IMR-90 (cell line): ENCODE results near the gene N4BP2L1. TPM values are rescaled to one million over a fixed set of nuclear protein-coding genes. Genes with fewer than 3 reads are reported as not detected.

Source experiments
- ATAC-seq: fragments of 200-7000 bp; cut with Tn5 transposase; 2 replicates; pipeline ENCODE4 v1.9.1; 2020; ENCODE audit warnings: low read depth, mild to moderate bottlenecking, moderate library complexity
- BruUV-seq: library from RNA; stranded (reverse); fragments of 400-500 nt; replicated peaks from 2 replicates; lab custom pipeline; 2021; lab: Mats Ljungman, UMichigan
- CTCF ChIA-PET: fragments of 300-600 bp; formaldehyde crosslinking; extraction: SDS; loops from one replicate; lab custom pipeline; 2021; ENCODE audit warnings: antibody characterized with exemption; lab: Yijun Ruan, JAX
- POLR2A ChIA-PET: fragments of 300-600 bp; sonication (Branson Sonifier 250); formaldehyde crosslinking; loops from one replicate; lab custom pipeline; 2022; ENCODE audit warnings: antibody characterized with exemption; ENCODE audit not compliant: unreplicated experiment; lab: Charles Lee
- DNase-seq: peaks from one replicate; pipeline ENCODE4 v3.0.0; 2013
- H2AFZ ChIP-seq: replicated peaks from 2 replicates; pipeline ENCODE3; 2013; ENCODE audit warnings: low read length, mild to moderate bottlenecking; ENCODE audit not compliant: poor library complexity
- H2AK5ac ChIP-seq: 2 replicates; pipeline ENCODE4 v1.6.1; 2013; ENCODE audit warnings: low read depth, low read length, inconsistent platforms
- H2AK9ac ChIP-seq: replicated peaks from 2 replicates; pipeline ENCODE3; 2013; ENCODE audit warnings: mild to moderate bottlenecking, low read depth, low read length, moderate library complexity; ENCODE audit not compliant: poor library complexity
- H2BK120ac ChIP-seq: 2 replicates; pipeline ENCODE4 v1.6.1; 2013; ENCODE audit warnings: low read depth, low read length, inconsistent platforms
- H2BK15ac ChIP-seq: 3 replicates; pipeline ENCODE4 v1.6.1; 2013; ENCODE audit warnings: low read depth, low read length, inconsistent platforms
- H2BK20ac ChIP-seq: 2 replicates; pipeline ENCODE4 v1.6.1; 2013; ENCODE audit warnings: low read depth, mild to moderate bottlenecking, inconsistent platforms, low read length, moderate library complexity
- H2BK5ac ChIP-seq: 2 replicates; pipeline ENCODE4 v1.6.1; 2013; ENCODE audit warnings: mild to moderate bottlenecking, low read depth, low read length, inconsistent platforms; ENCODE audit not compliant: poor library complexity, severe bottlenecking
- H3K14ac ChIP-seq: replicated peaks from 2 replicates; pipeline ENCODE4 v1.6.1; 2013; ENCODE audit warnings: low read depth, low read length, inconsistent platforms
- H3K18ac ChIP-seq: 2 replicates; pipeline ENCODE4 v1.6.1; 2013; ENCODE audit warnings: low read depth, low read length, control low read depth
- H3K23ac ChIP-seq: 2 replicates; pipeline ENCODE4 v1.6.1; 2013; ENCODE audit warnings: low read depth, low read length, inconsistent platforms
- H3K27ac ChIP-seq: 2 replicates; pipeline ENCODE4 v1.5.1; 2013; ENCODE audit warnings: mild to moderate bottlenecking, control low read depth, low read length; ENCODE audit not compliant: insufficient read depth
- H3K27me3 ChIP-seq: 2 replicates; pipeline ENCODE4 v1.6.1; 2013; ENCODE audit warnings: low read length; ENCODE audit not compliant: control insufficient read depth, insufficient read depth
- H3K36me3 ChIP-seq: 2 replicates; pipeline ENCODE4 v1.6.1; 2013; ENCODE audit warnings: low read length, mixed read lengths; ENCODE audit not compliant: control insufficient read depth, insufficient read depth
- H3K4ac ChIP-seq: 2 replicates; pipeline ENCODE4 v1.6.1; 2013; ENCODE audit warnings: low read depth, low read length, inconsistent platforms
- H3K4me1 ChIP-seq: 2 replicates; pipeline ENCODE4 v1.6.1; 2013; ENCODE audit warnings: low read length, mixed read lengths; ENCODE audit not compliant: control insufficient read depth, insufficient read depth
- H3K4me2 ChIP-seq: 2 replicates; pipeline ENCODE4 v1.6.1; 2013; ENCODE audit warnings: low read depth, mild to moderate bottlenecking, control low read depth, low read length, moderate library complexity
- H3K4me3 ChIP-seq: 2 replicates; pipeline ENCODE4 v1.5.1; 2013; ENCODE audit warnings: low read depth, mild to moderate bottlenecking, control low read depth, low read length, moderate library complexity; ENCODE audit not compliant: insufficient read depth
- H3K56ac ChIP-seq: 2 replicates; pipeline ENCODE4 v1.6.1; 2013; ENCODE audit warnings: low read length, inconsistent platforms; ENCODE audit not compliant: insufficient read depth; ENCODE audit errors: extremely low read depth
- H3K79me1 ChIP-seq, 2 experiments: 2 replicates each; pipeline ENCODE4 v1.6.1; 2013; ENCODE audit warnings: low read length in 2 of 2, inconsistent platforms in 1 of 2, low read depth in 1 of 2
- H3K9ac ChIP-seq: 2 replicates; pipeline ENCODE4 v1.6.1; 2013; ENCODE audit warnings: low read depth, low read length, control low read depth
- H3K9me1 ChIP-seq: 2 replicates; pipeline ENCODE4 v1.6.1; 2013; ENCODE audit warnings: low read length, inconsistent platforms; ENCODE audit not compliant: insufficient read depth
- H3K9me3 ChIP-seq: 2 replicates; pipeline ENCODE4 v1.6.1; 2013; ENCODE audit warnings: low read length; ENCODE audit not compliant: control insufficient read depth, insufficient read depth
- H4K20me1 ChIP-seq: 2 replicates; pipeline ENCODE4 v1.6.1; 2013; ENCODE audit warnings: low read length, inconsistent platforms; ENCODE audit not compliant: insufficient read depth
- H4K5ac ChIP-seq: 2 replicates; pipeline ENCODE4 v1.6.1; 2013; ENCODE audit warnings: mild to moderate bottlenecking, low read depth, low read length, control low read depth
- H4K8ac ChIP-seq, 2 experiments: 2 replicates each; pipeline ENCODE4 v1.6.1; 2013; ENCODE audit warnings: low read depth in 2 of 2, low read length in 2 of 2, control low read depth in 1 of 2, inconsistent platforms in 1 of 2
- H4K91ac ChIP-seq: 2 replicates; pipeline ENCODE4 v1.6.1; 2013; ENCODE audit warnings: low read depth, low read length, inconsistent platforms; ENCODE audit not compliant: insufficient read depth
- CTCF ChIP-seq: conservative IDR thresholded peaks from 2 replicates; pipeline ENCODE4 v1.5.1; 2012; ENCODE audit warnings: mild to moderate bottlenecking, low read depth, low read length, improper control_type of control experiment
- MAZ ChIP-seq: IDR thresholded peaks from 2 replicates; pipeline ENCODE4 v1.6.1; 2012; ENCODE audit warnings: low read depth, mild to moderate bottlenecking, low read length, improper control_type of control experiment, moderate library complexity, borderline replicate concordance
- POLR2A ChIP-seq: IDR thresholded peaks from 2 replicates; pipeline ENCODE4 v1.6.1; 2012; ENCODE audit warnings: mild to moderate bottlenecking, low read depth, low read length
- RAD21 ChIP-seq: IDR thresholded peaks from 2 replicates; pipeline ENCODE4 v1.6.1; 2012; ENCODE audit warnings: low read length, improper control_type of control experiment
- RCOR1 ChIP-seq: IDR thresholded peaks from 2 replicates; pipeline ENCODE4 v1.6.1; 2012; ENCODE audit warnings: mild to moderate bottlenecking, low read length, improper control_type of control experiment; ENCODE audit not compliant: insufficient replicate concordance
- RFX5 ChIP-seq: IDR thresholded peaks from 2 replicates; pipeline ENCODE4 v1.8.0; 2012; ENCODE audit warnings: low read depth, mild to moderate bottlenecking, low read length, moderate library complexity
- SMC3 ChIP-seq: fragments of 150-350 bp; IDR thresholded peaks from 2 replicates; pipeline ENCODE4 v1.6.1; 2016; ENCODE audit warnings: low read depth, mild to moderate bottlenecking, antibody characterized with exemption, low read length, moderate library complexity
- USF2 ChIP-seq: fragments of 150-350 bp; IDR thresholded peaks from 2 replicates; pipeline ENCODE4 v1.6.1; 2017; ENCODE audit warnings: mild to moderate bottlenecking, antibody characterized with exemption, low read length, low read depth
- WGBS, 2 experiments: methylation state at CpG; one replicate each; pipeline versions ENCODE4 v1.1.5 to v1.1.7; 2013; ENCODE audit warnings: missing lambda C conversion rate in 2 of 2; ENCODE audit not compliant: insufficient read length in 1 of 2; ENCODE audit errors: extremely low coverage in 2 of 2; 5-methylcytosine and 5-hydroxymethylcytosine counted together
- dilution Hi-C: fragments of 300-500 bp; cut with HindIII; formaldehyde crosslinking; loops from one replicate; pipeline ENCODE4 v1.14.3; 2018; ENCODE audit warnings: low sequenced_read_pairs; ENCODE audit not compliant: unreplicated experiment
- in situ Hi-C: fragments of 300-500 bp; cut with MboI; formaldehyde crosslinking; loops from 3 replicates; pipeline ENCODE4 v1.14.3; 2019; ENCODE audit warnings: low sequenced_read_pairs, inconsistent platforms, mixed read lengths
- intact Hi-C: fragments of 100-400 bp; cut with micrococcal nuclease; formaldehyde crosslinking; loops from 2 replicates; pipeline ENCODE4 v1.10.0; 2022
- polyA plus RNA-seq, 3 experiments: library from polyadenylated mRNA; depleted of rRNA; stranded (reverse); fragments of >200 nt; gene quantifications; 2 replicates each; pipeline ENCODE4 v1.2.3, GENCODE V29; 2012; ENCODE audit warnings: low replicate concordance in 1 of 3
- total RNA-seq: library from RNA; depleted of rRNA; stranded (reverse); fragments of >200 nt; gene quantifications from 2 replicates; pipeline ENCODE4 v1.2.3, GENCODE V29; 2012

Gene N4BP2L1
- total and polyA plus RNA-seq, 2 of the 4 experiments (the other 2 are of a cell fraction): 0.18 to 0.46 TPM

- H3K36me3 ChIP-seq: no peaks in the 10 kb centered on the region; the same call in none of the 2 replicates
- no peak overlapping the region for H2AK5ac ChIP-seq
- H2AFZ ChIP-seq: no peak overlapping the region
- no peak overlapping the region for H3K4me3 ChIP-seq
- no peak overlapping the region for H2BK5ac ChIP-seq
- no peak overlapping the region for H2BK20ac ChIP-seq
- H3K4me1 ChIP-seq: no peaks in the 10 kb centered on the region
- WGBS, 2 experiments: no CpG with 5 or more reads among the region's 5 CpGs
- H3K14ac ChIP-seq: no peak overlapping the region
- intact Hi-C loops: no loop called here
- no peak overlapping the region for H2AK9ac ChIP-seq
- ATAC-seq: no peak
- no peaks in the 10 kb centered on the region for H4K20me1 ChIP-seq
- H2BK15ac ChIP-seq: no peak overlapping the region
- no peaks in the 10 kb centered on the region for H3K27me3 ChIP-seq
- H4K5ac ChIP-seq: no peak overlapping the region
- no peak overlapping the region for H2BK120ac ChIP-seq
- H3K9me3 ChIP-seq: no peaks in the 10 kb centered on the region
- H4K91ac ChIP-seq: no peak overlapping the region
- BruUV-seq: no TSS peak
- DNase-seq: no peak
- no peaks in the 10 kb centered on the region for H3K79me1 ChIP-seq
- CTCF ChIA-PET: no interaction called here
- no peak overlapping the region for H3K4me2 ChIP-seq
- POLR2A ChIA-PET: no interaction called here
- no peak overlapping the region for H3K23ac ChIP-seq
- TF ChIP-seq MAZ (no peak), SMC3 (no peak), RAD21 (no peak), RCOR1 (no peak), RFX5 (no peak), USF2 (no peak), POLR2A (no peak), CTCF (no peak)
- H3K27ac ChIP-seq: no peak overlapping the region
- H3K9ac ChIP-seq: no peak overlapping the region
- no peak overlapping the region for H3K4ac ChIP-seq
- in situ Hi-C loops: no loop called here
- no peak overlapping the region for H3K18ac ChIP-seq
- dilution Hi-C loops: no loop called here
- H4K8ac ChIP-seq: no peak overlapping the region
- no peak overlapping the region for H3K56ac ChIP-seq
- no peaks in the 10 kb centered on the region for H3K9me1 ChIP-seq
These were observed 49.0 kb upstream of the N4BP2L1 start for GRCh38 chr13:32476892-32477291.
